Hepatocyte (in vitro differentiated cells): Measurements from ENCODE around the gene SLC39A1. TPM values are rescaled to one million over a fixed set of nuclear protein-coding genes. Genes with fewer than 3 reads are reported as not detected.

Experiments used
- DNase-seq: peaks from one replicate; pipeline ENCODE4 v3.0.0-alpha.2; 2016; ENCODE audit warnings: low spot score
- H2AFZ ChIP-seq: fragments of 200-600 bp; sonication (generic); 2 replicates; pipeline ENCODE4 v1.6.0; 2016; ENCODE audit warnings: antibody characterized with exemption, mild to moderate bottlenecking
- H3K27ac ChIP-seq: fragments of 200-600 bp; sonication (generic); 2 replicates; pipeline ENCODE4 v1.5.1; 2016; ENCODE audit warnings: mild to moderate bottlenecking
- H3K27me3 ChIP-seq: fragments of 200-600 bp; sonication (generic); 2 replicates; pipeline ENCODE4 v1.6.1; 2016
- H3K36me3 ChIP-seq: fragments of 200-600 bp; sonication (generic); replicated peaks from 2 replicates; pipeline ENCODE4 v1.5.1; 2016; ENCODE audit warnings: low read depth; ENCODE audit not compliant: insufficient read depth
- H3K4me1 ChIP-seq: fragments of 200-600 bp; sonication (generic); 2 replicates; pipeline ENCODE4 v1.5.1; 2016; ENCODE audit warnings: mild to moderate bottlenecking, moderate library complexity; ENCODE audit not compliant: insufficient read depth
- H3K4me2 ChIP-seq: fragments of 200-600 bp; sonication (generic); 2 replicates; pipeline ENCODE4 v1.6.0; 2016
- H3K4me3 ChIP-seq: fragments of 200-600 bp; sonication (generic); 2 replicates; pipeline ENCODE4 v1.5.1; 2016; ENCODE audit warnings: mild to moderate bottlenecking
- H3K79me2 ChIP-seq: fragments of 200-600 bp; sonication (generic); 2 replicates; pipeline ENCODE4 v1.6.0; 2017; ENCODE audit warnings: mild to moderate bottlenecking
- H3K9me2 ChIP-seq: fragments of 200-600 bp; sonication (generic); replicated peaks from 2 replicates; pipeline ENCODE4 v1.6.0; 2017; ENCODE audit warnings: mild to moderate bottlenecking; ENCODE audit not compliant: insufficient read depth
- H3K9me3 ChIP-seq: fragments of 200-600 bp; sonication (generic); 2 replicates; pipeline ENCODE4 v1.5.1; 2016; ENCODE audit warnings: low read depth, mild to moderate bottlenecking
- H4K20me1 ChIP-seq: fragments of 200-600 bp; sonication (generic); 2 replicates; pipeline ENCODE4 v1.6.0; 2016; ENCODE audit warnings: mild to moderate bottlenecking; ENCODE audit not compliant: insufficient read depth, poor library complexity, severe bottlenecking
- EZH2 ChIP-seq: fragments of 200-600 bp; sonication (generic); IDR thresholded peaks from 2 replicates; pipeline ENCODE4 v1.6.1; 2016; ENCODE audit warnings: antibody characterized with exemption, mild to moderate bottlenecking, borderline replicate concordance
- EZH2phosphoT487 ChIP-seq: fragments of 200-600 bp; sonication (generic); IDR thresholded peaks from one replicate; pipeline ENCODE4 v1.6.1; 2018; ENCODE audit warnings: antibody characterized with exemption, mild to moderate bottlenecking, low read depth, moderate library complexity; ENCODE audit not compliant: unreplicated experiment, severe bottlenecking
- WGBS: methylation state at CpG from one replicate; pipeline ENCODE4 v1.1.6; 2016; ENCODE audit warnings: low lambda C conversion rate; ENCODE audit errors: missing lambda C conversion rate; 5-methylcytosine and 5-hydroxymethylcytosine counted together
- polyA plus RNA-seq: library from polyadenylated mRNA; unstranded; fragments of >200 nt; fragmentation: Nextera tagmentation; extraction: Ambion mirVana; gene quantifications from 2 replicates; pipeline ENCODE4 v1.2.1, GENCODE V29; 2016
- total RNA-seq: library from RNA; depleted of rRNA; stranded (reverse); fragments of >200 nt; gene quantifications from 2 replicates; pipeline ENCODE4 v1.2.3, GENCODE V29; 2014
- TF ChIP-seq, protein P1 (sequence below): fragments of 200-600 bp; sonication (generic); IDR thresholded peaks from 2 replicates; pipeline ENCODE4 v1.5.1; 2016; ENCODE audit warnings: antibody characterized with exemption, mild to moderate bottlenecking; ENCODE audit not compliant: poor library complexity

SLC39A1 gene
- total and polyA plus RNA-seq, 2 experiments from 2014 or later: 158 to 163 TPM

DNA sequence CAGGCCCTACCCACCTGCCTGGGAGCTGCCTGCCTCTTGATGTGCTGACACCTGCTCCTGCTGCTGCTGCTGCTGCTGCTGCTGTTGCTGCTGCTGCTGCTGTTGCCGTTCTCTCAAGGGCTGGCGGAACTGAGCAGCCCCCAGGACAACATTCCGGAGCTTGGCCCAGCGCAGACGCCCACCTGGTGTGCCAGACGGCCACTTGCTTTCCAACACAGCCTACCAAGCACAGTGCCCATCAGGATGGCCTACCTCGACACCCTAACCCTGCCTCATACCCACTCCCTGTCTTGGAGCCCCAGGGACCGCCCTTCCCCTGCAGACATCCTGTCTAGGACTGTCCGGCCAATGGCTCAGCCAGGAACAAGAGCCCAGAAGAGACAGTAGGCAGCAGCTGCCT, 28.6 kb downstream of the SLC39A1 start:
- 96% methylated on average over 9 of the region's 9 CpGs for WGBS
- Histone ChIP-seq H2AFZ (no peak overlapping the region), H3K27ac (no peak overlapping the region), H3K4me3 (no peak overlapping the region), H4K20me1 (no peaks in the 10 kb centered on the region), H3K79me2 (no peaks in the 10 kb centered on the region), H3K4me2 (no peak overlapping the region), H3K9me3 (no peaks in the 10 kb centered on the region), H3K36me3 (no peaks in the 10 kb centered on the region), H3K4me1 (no peaks in the 10 kb centered on the region), H3K27me3 (no peaks in the 10 kb centered on the region), H3K9me2 (no peaks in the 10 kb centered on the region)
- no peak for DNase-seq
- no peak for TF ChIP-seq EZH2
- TF ChIP-seq, protein P1, sequence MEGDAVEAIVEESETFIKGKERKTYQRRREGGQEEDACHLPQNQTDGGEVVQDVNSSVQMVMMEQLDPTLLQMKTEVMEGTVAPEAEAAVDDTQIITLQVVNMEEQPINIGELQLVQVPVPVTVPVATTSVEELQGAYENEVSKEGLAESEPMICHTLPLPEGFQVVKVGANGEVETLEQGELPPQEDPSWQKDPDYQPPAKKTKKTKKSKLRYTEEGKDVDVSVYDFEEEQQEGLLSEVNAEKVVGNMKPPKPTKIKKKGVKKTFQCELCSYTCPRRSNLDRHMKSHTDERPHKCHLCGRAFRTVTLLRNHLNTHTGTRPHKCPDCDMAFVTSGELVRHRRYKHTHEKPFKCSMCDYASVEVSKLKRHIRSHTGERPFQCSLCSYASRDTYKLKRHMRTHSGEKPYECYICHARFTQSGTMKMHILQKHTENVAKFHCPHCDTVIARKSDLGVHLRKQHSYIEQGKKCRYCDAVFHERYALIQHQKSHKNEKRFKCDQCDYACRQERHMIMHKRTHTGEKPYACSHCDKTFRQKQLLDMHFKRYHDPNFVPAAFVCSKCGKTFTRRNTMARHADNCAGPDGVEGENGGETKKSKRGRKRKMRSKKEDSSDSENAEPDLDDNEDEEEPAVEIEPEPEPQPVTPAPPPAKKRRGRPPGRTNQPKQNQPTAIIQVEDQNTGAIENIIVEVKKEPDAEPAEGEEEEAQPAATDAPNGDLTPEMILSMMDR: no peak
- no peak for TF ChIP-seq EZH2phosphoT487

DNA sequence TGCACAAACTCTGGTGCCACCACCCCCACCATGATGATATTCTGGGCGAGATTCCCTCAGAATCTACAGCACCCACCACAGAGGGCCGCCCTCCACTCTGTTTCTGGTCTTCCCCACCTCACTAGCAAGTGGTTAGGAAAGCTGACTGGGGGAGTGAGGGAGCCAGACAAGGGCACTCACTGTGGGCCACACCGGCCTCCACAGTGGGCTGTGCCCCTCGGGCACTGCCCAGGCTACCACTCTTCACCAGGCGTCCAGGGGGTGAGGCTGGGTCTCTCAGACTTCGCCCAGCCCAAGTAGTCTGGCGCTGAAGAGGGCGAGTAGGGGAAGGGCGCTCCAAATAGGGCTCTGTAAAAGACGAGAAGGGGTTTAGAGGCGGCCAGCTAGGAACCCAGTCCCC, 29.4 kb downstream of the SLC39A1 start:
- DNase-seq: no peak
- H3K9me3 ChIP-seq: no peaks in the 10 kb centered on the region
- 96% methylated on average over 11 of the region's 11 CpGs for WGBS
- H4K20me1 ChIP-seq: no peaks in the 10 kb centered on the region
- no peak overlapping the region for H2AFZ ChIP-seq
- no peaks in the 10 kb centered on the region for H3K4me1 ChIP-seq
- no peaks in the 10 kb centered on the region for H3K36me3 ChIP-seq
- no peaks in the 10 kb centered on the region for H3K27me3 ChIP-seq
- no peaks in the 10 kb centered on the region for H3K79me2 ChIP-seq
- no peak overlapping the region for H3K4me3 ChIP-seq
- no peaks in the 10 kb centered on the region for H3K9me2 ChIP-seq
- no peak for TF ChIP-seq EZH2
- TF ChIP-seq, protein P1: no peak
- no peak for TF ChIP-seq EZH2phosphoT487
- no peak overlapping the region for H3K4me2 ChIP-seq
- H3K27ac ChIP-seq: no peak overlapping the region

DNA sequence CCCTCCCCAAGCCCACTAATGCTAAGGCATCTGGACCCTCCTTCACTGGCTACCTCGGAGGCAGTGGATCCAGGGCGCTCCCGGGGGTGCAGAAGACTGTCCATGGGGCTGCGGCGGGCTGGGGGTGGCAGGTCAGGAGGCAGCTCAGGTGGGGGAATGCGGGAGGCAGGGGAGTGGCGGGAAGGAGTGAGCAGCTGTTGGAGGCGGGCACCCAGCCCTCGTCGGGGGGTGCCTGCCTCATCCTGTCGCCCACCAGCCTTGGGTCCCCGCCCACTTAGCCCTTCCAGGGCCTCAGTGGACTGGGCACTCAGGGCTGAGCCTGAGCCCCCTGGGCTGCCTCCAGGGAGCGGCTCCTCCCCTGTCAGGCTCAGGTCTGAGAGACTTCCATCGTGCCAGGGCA, 29.9 kb downstream of the SLC39A1 start:
- Histone ChIP-seq H3K36me3 (no peaks in the 10 kb centered on the region), H3K4me2 (no peak overlapping the region), H3K9me3 (no peaks in the 10 kb centered on the region), H2AFZ (no peak overlapping the region), H3K4me1 (no peaks in the 10 kb centered on the region), H3K27me3 (no peaks in the 10 kb centered on the region), H3K27ac (no peak overlapping the region), H4K20me1 (no peaks in the 10 kb centered on the region), H3K79me2 (no peaks in the 10 kb centered on the region), H3K4me3 (no peak overlapping the region), H3K9me2 (no peaks in the 10 kb centered on the region)
- no peak for TF ChIP-seq EZH2phosphoT487
- TF ChIP-seq, protein P1: no peak
- TF ChIP-seq EZH2: no peak
- 99% methylated on average over 9 of the region's 14 CpGs for WGBS
- no peak for DNase-seq
